Ectodermal cell (in vitro differentiated cells): ENCODE measurements around the gene NFKBIE.

Experiments used
- H3K27ac ChIP-seq: 2 replicates; pipeline ENCODE4 v1.7.0; 2013; ENCODE audit warnings: mild to moderate bottlenecking, low read depth, low read length; ENCODE audit not compliant: insufficient read depth, poor library complexity, severe bottlenecking
- H3K27me3 ChIP-seq: 2 replicates; pipeline ENCODE4 v1.7.0; 2013; ENCODE audit warnings: mild to moderate bottlenecking, low read length; ENCODE audit not compliant: insufficient read depth, control insufficient read depth, poor library complexity, severe bottlenecking
- H3K36me3 ChIP-seq: one replicate; pipeline ENCODE4 v1.7.0; 2013; ENCODE audit warnings: low read length; ENCODE audit not compliant: control insufficient read depth, insufficient read depth
- H3K4me1 ChIP-seq: one replicate; pipeline ENCODE4 v1.7.0; 2013; ENCODE audit warnings: low read length; ENCODE audit not compliant: control insufficient read depth, insufficient read depth
- H3K4me3 ChIP-seq: 2 replicates; pipeline ENCODE4 v1.7.0; 2013; ENCODE audit warnings: low read depth, low read length, control low read depth; ENCODE audit not compliant: insufficient read depth
- H3K9me3 ChIP-seq: 2 replicates; pipeline ENCODE4 v1.7.0; 2013; ENCODE audit warnings: mild to moderate bottlenecking, low read length, moderate library complexity; ENCODE audit not compliant: control insufficient read depth
- WGBS, 2 experiments: methylation state at CpG; one replicate each; pipeline ENCODE4 v1.1.7; 2013; ENCODE audit warnings: missing lambda C conversion rate in 2 of 2; 5-methylcytosine and 5-hydroxymethylcytosine counted together

Gene NFKBIE

GRCh38 chr6:44284121-44284520 is 18.8 kb upstream of the NFKBIE start:
- no peaks in the 10 kb centered on the region for H3K36me3 ChIP-seq
- 48 to 55% methylated on average over 2 of the region's 2 CpGs for WGBS, 2 experiments

GRCh38 chr6:44278774-44279697 is 13.7 kb upstream of the NFKBIE start:
- Histone ChIP-seq H3K36me3 (no peaks in the 10 kb centered on the region), H3K9me3 (no peaks in the 10 kb centered on the region), H3K27ac (no peak overlapping the region), H3K4me1 (peaks cover 3% of the 10 kb centered on the region), H3K27me3 (peaks cover 69% of the 10 kb centered on the region), H3K4me3 (no peak overlapping the region)
- WGBS, 2 experiments = 75% methylated on average over 9 of the region's 9 CpGs

More at GRCh38 chr6:44284121-44284520, 18.8 kb upstream of the NFKBIE start:
- no peaks in the 10 kb centered on the region for H3K9me3 ChIP-seq
- no peak overlapping the region for H3K4me3 ChIP-seq
- H3K27me3 ChIP-seq = peaks cover 71% of the 10 kb centered on the region
- H3K27ac ChIP-seq = no peak overlapping the region
- H3K4me1 ChIP-seq = no peaks in the 10 kb centered on the region

- Histone ChIP-seq H3K4me1 (peaks cover 3% of the 10 kb centered on the region), H3K4me3 (no peak overlapping the region), H3K36me3 (no peaks in the 10 kb centered on the region), H3K27ac (no peak overlapping the region), H3K9me3 (no peaks in the 10 kb centered on the region), H3K27me3 (peaks cover 62% of the 10 kb centered on the region)
- 65 to 72% methylated on average over 3 of the region's 3 CpGs for WGBS, 2 experiments
Measured at GRCh38 chr6:44278315-44278714, 13.0 kb upstream of the NFKBIE start.

GRCh38 chr6:44277763-44278162 is 12.4 kb upstream of the NFKBIE start:
- H3K9me3 ChIP-seq = no peaks in the 10 kb centered on the region
- no peak overlapping the region for H3K4me3 ChIP-seq
- H3K4me1 ChIP-seq = peaks cover 3% of the 10 kb centered on the region
- 82 to 83% methylated on average over 7 of the region's 7 CpGs for WGBS, 2 experiments
- no peaks in the 10 kb centered on the region for H3K36me3 ChIP-seq
- H3K27ac ChIP-seq = no peak overlapping the region
- peaks cover 61% of the 10 kb centered on the region for H3K27me3 ChIP-seq

GRCh38 chr6:44276667-44277640 is 11.6 kb upstream of the NFKBIE start:
- H3K9me3 ChIP-seq = no peaks in the 10 kb centered on the region
- H3K36me3 ChIP-seq = no peaks in the 10 kb centered on the region
- WGBS, 2 experiments = 84% methylated on average over 22 to 23 of the region's 23 CpGs
- H3K27me3 ChIP-seq = peaks cover 55% of the 10 kb centered on the region
- no peak overlapping the region for H3K27ac ChIP-seq
- no peak overlapping the region for H3K4me3 ChIP-seq
- H3K4me1 ChIP-seq = peaks cover 3% of the 10 kb centered on the region

- Histone ChIP-seq H3K9me3 (no peaks in the 10 kb centered on the region), H3K4me1 (peaks cover 8% of the 10 kb centered on the region), H3K4me3 (peak overlapping the region; percentile 17), H3K36me3 (no peaks in the 10 kb centered on the region), H3K27me3 (peaks cover 52% of the 10 kb centered on the region), H3K27ac (no peak overlapping the region)
- WGBS, 2 experiments = 19 to 20% methylated on average over 109 of the region's 109 CpGs
Measured at GRCh38 chr6:44275749-44276648, 10.6 kb upstream of the NFKBIE start.

- H3K4me3 ChIP-seq = no peak overlapping the region
- H3K27ac ChIP-seq = no peak overlapping the region
- peaks cover 8% of the 10 kb centered on the region for H3K4me1 ChIP-seq
- H3K36me3 ChIP-seq = no peaks in the 10 kb centered on the region
- H3K9me3 ChIP-seq = no peaks in the 10 kb centered on the region
- peaks cover 52% of the 10 kb centered on the region for H3K27me3 ChIP-seq
- WGBS, 2 experiments = 93 to 94% methylated on average over 59 of the region's 59 CpGs
Measured at GRCh38 chr6:44275271-44275748, 10.0 kb upstream of the NFKBIE start.

GRCh38 chr6:44273617-44274016 is 8.3 kb upstream of the NFKBIE start:
- 85 to 90% methylated on average over 1 of the region's 1 CpG for WGBS, 2 experiments
- H3K4me3 ChIP-seq = no peak overlapping the region
- peaks cover 59% of the 10 kb centered on the region for H3K27me3 ChIP-seq

GRCh38 chr6:44272999-44273566 is 7.7 kb upstream of the NFKBIE start:
- Histone ChIP-seq H3K36me3 (no peaks in the 10 kb centered on the region), H3K27ac (no peak overlapping the region), H3K4me1 (peaks cover 24% of the 10 kb centered on the region), H3K9me3 (no peaks in the 10 kb centered on the region), H3K27me3 (peaks cover 59% of the 10 kb centered on the region), H3K4me3 (no peak overlapping the region)
- WGBS, 2 experiments = 92 to 93% methylated on average over 23 of the region's 23 CpGs

More at GRCh38 chr6:44273617-44274016, 8.3 kb upstream of the NFKBIE start:
- peaks cover 19% of the 10 kb centered on the region for H3K4me1 ChIP-seq
- H3K9me3 ChIP-seq = no peaks in the 10 kb centered on the region
- H3K36me3 ChIP-seq = no peaks in the 10 kb centered on the region
- H3K27ac ChIP-seq = no peak overlapping the region
